Spleen (tissue), 11 donors: ENCODE measurements around the gene PRDM16. TPM values are rescaled to one million over a fixed set of nuclear protein-coding genes. Genes with fewer than 3 reads are reported as not detected.

ENCODE experiments used
- DNase-seq: peaks from one replicate; pipeline ENCODE4 v3.0.0-alpha.2; 2020
- H3K27ac ChIP-seq, 8 donors: fragments of 200-600 bp; sonication (generic) in 7 of 8; 1 replicate in 4 of 8; 2 replicates in 4 of 8; pipeline versions ENCODE4 v1.5.0 to v1.8.0; 2016 to 2021; ENCODE audit warnings: inconsistent platforms in 4 of 8, mild to moderate bottlenecking in 4 of 8, moderate library complexity in 1 of 8
- H3K27me3 ChIP-seq, 7 donors: fragments of 200-600 bp; sonication (generic) in 6 of 7; replicated peaks in 1 of 7; 1 replicate in 4 of 7; 2 replicates in 3 of 7; pipeline versions ENCODE4 v1.5.0 to v1.8.0; 2016 to 2021; ENCODE audit warnings: inconsistent platforms in 3 of 7, mild to moderate bottlenecking in 1 of 7
- H3K36me3 ChIP-seq, 6 donors: fragments of 200-600 bp; sonication (generic) in 5 of 6; 1 replicate in 4 of 6; 2 replicates in 2 of 6; pipeline versions ENCODE4 v1.5.0 to v1.8.0; 2016 to 2021; ENCODE audit warnings: inconsistent platforms in 2 of 6
- H3K4me1 ChIP-seq, 6 donors: fragments of 200-600 bp; sonication (generic) in 5 of 6; 1 replicate in 3 of 6; 2 replicates in 3 of 6; pipeline versions ENCODE4 v1.5.0 to v1.8.0; 2016 to 2021; ENCODE audit warnings: inconsistent platforms in 3 of 6
- H3K4me3 ChIP-seq, 8 donors: fragments of 200-600 bp; sonication (generic) in 7 of 8; 1 replicate in 4 of 8; 2 replicates in 4 of 8; pipeline versions ENCODE4 v1.5.0 to v1.8.0; 2016 to 2021; ENCODE audit warnings: inconsistent platforms in 4 of 8, mild to moderate bottlenecking in 4 of 8, moderate library complexity in 2 of 8
- H3K9me3 ChIP-seq, 8 donors: fragments of 200-600 bp; sonication (generic) in 7 of 8; 1 replicate in 4 of 8; 2 replicates in 4 of 8; pipeline versions ENCODE4 v1.5.0 to v1.8.0; 2016 to 2021; ENCODE audit warnings: inconsistent platforms in 4 of 8
- CTCF ChIP-seq, 11 experiments: fragments of 200-600 bp in 7 of 11; fragments of 450-650 bp in 4 of 11; sonication (generic) in 4 of 11; IDR thresholded peaks in 8 of 11; conservative IDR thresholded peaks in 3 of 11; 1 replicate in 7 of 11; 2 replicates in 4 of 11; pipeline versions ENCODE4 v1.4.0 to v1.8.0; 2016 to 2021; ENCODE audit warnings: antibody characterized with exemption in 11 of 11, inconsistent platforms in 4 of 11, mild to moderate bottlenecking in 1 of 11
- POLR2A ChIP-seq, 3 donors: fragments of 450-650 bp; IDR thresholded peaks; one replicate each; pipeline ENCODE4 v1.5.1; 2017; ENCODE audit warnings: antibody characterized with exemption in 3 of 3, mild to moderate bottlenecking in 1 of 3
- POLR2AphosphoS5 ChIP-seq, 3 donors: sonication (generic); formaldehyde crosslinking; IDR thresholded peaks; one replicate each; pipeline ENCODE4 v1.5.1; 2017; ENCODE audit warnings: antibody characterized with exemption in 3 of 3
- WGBS, 5 donors: extraction: QIAGEN DNeasy Blood & Tissue Kit in 3 of 5; methylation state at CpG; one replicate each; pipeline versions ENCODE4 v1.1.5 to v1.1.7; 2013 to 2018; 5-methylcytosine and 5-hydroxymethylcytosine counted together
- intact Hi-C: fragments of 100-400 bp; cut with DNase I; formaldehyde crosslinking; loops from one replicate; pipeline ENCODE4 v1.15.0; 2023; ENCODE audit warnings: low total_unique reads
- polyA plus RNA-seq, 3 donors: library from polyadenylated mRNA; stranded (reverse); fragments of 200-250 nt; gene quantifications; one replicate each; pipeline ENCODE4 v1.2.1, GENCODE V29; 2013
- total RNA-seq, 7 donors: library from RNA; depleted of rRNA in 3 of 7; stranded (reverse); fragments of >200 nt in 3 of 7; fragmentation: NEBNext Ultra II Directional in 4 of 7; extraction: Animal tissue kit (Norgen Biotek cat#: 25700) in 4 of 7; gene quantifications; one replicate each; pipeline versions ENCODE4 v1.1.0 to v1.2.1, GENCODE V29; 2016 to 2021
- donor health status: healthy with polysubstance abuse.
- donor health status: DM: no; HTN: no; CAD: no; lungs with moderate emphysema.
- donor health status: DM: no; HTN: no; CAD: no.
- donor health status: Bipolar disorder and iron deficiency.
- donor health status: healthy.
- donor health status: DM: no; HTN: no; CAD: no.
- donor health status: DM: yes; HTN: yes; CAD: no.

PRDM16 gene
- total and polyA plus RNA-seq, 10 donors: 0.43 to 3.2 (median 1.4) TPM

GRCh38 chr1:3463891-3464648, 395.1 kb downstream of the PRDM16 start:
- H3K36me3 ChIP-seq: no peaks in the 10 kb centered on the region
- intact Hi-C loops: no loop called here
- WGBS, 5 donors: 87 to 93% (median 88%) methylated on average over 6 to 21 of the region's 21 CpGs
- no peak overlapping the region for H3K4me3 ChIP-seq
- peaks cover 0 to 21% (median 0%) of the 10 kb centered on the region in 7 donors for H3K27me3 ChIP-seq
- no peaks in the 10 kb centered on the region for H3K9me3 ChIP-seq
- peaks cover 0 to 12% (median 4%) of the 10 kb centered on the region in 6 donors for H3K4me1 ChIP-seq
- peak; percentile 66 for DNase-seq
- H3K27ac ChIP-seq: no peak overlapping the region
- TF ChIP-seq POLR2A (IDR thresholded peaks at IDR 0.05): no peak
- no peak for TF ChIP-seq POLR2AphosphoS5 (IDR thresholded peaks at IDR 0.05)
- no peak for TF ChIP-seq CTCF (IDR thresholded peaks at IDR 0.05 in 8 of 11, conservative IDR thresholded peaks at IDR 0.05 in 3 of 11)

GRCh38 chr1:3464649-3465025, 395.6 kb downstream of the PRDM16 start:
- H3K4me3 ChIP-seq: no peak overlapping the region
- peaks cover 0 to 21% (median 0%) of the 10 kb centered on the region in 7 donors for H3K27me3 ChIP-seq
- 86 to 94% (median 88%) methylated on average over 9 to 11 of the region's 11 CpGs; no CpG with 5 or more reads in 1 of the 5 donors for WGBS, 5 donors
- H3K27ac ChIP-seq: no peak overlapping the region
- peaks cover 0 to 12% (median 3%) of the 10 kb centered on the region in 6 donors for H3K4me1 ChIP-seq
- TF ChIP-seq POLR2A (IDR thresholded peaks at IDR 0.05): no peak
- no peak for TF ChIP-seq CTCF (IDR thresholded peaks at IDR 0.05 in 8 of 11, conservative IDR thresholded peaks at IDR 0.05 in 3 of 11)
- no peak for TF ChIP-seq POLR2AphosphoS5 (IDR thresholded peaks at IDR 0.05)
- DNase-seq: peak; percentile 41
- no peaks in the 10 kb centered on the region for H3K36me3 ChIP-seq
- intact Hi-C loops: no loop called here
- no peaks in the 10 kb centered on the region for H3K9me3 ChIP-seq

GRCh38 chr1:3465091-3465934, 396.3 kb downstream of the PRDM16 start:
- intact Hi-C loops: no loop called here
- DNase-seq: peak; percentile 47
- peaks cover 0 to 21% (median 0%) of the 10 kb centered on the region in 7 donors for H3K27me3 ChIP-seq
- H3K27ac ChIP-seq: no peak overlapping the region
- H3K4me3 ChIP-seq: no peak overlapping the region
- H3K36me3 ChIP-seq: no peaks in the 10 kb centered on the region
- TF ChIP-seq CTCF (IDR thresholded peaks at IDR 0.05 in 8 of 11, conservative IDR thresholded peaks at IDR 0.05 in 3 of 11): no peak
- TF ChIP-seq POLR2A (IDR thresholded peaks at IDR 0.05): no peak
- no peak for TF ChIP-seq POLR2AphosphoS5 (IDR thresholded peaks at IDR 0.05)
- no peaks in the 10 kb centered on the region for H3K9me3 ChIP-seq
- peaks cover 0 to 8% (median 0%) of the 10 kb centered on the region in 6 donors for H3K4me1 ChIP-seq
- 76 to 83% (median 77%) methylated on average over 26 to 28 of the region's 28 CpGs for WGBS, 5 donors

GRCh38 chr1:3465935-3466321, 396.9 kb downstream of the PRDM16 start:
- TF ChIP-seq POLR2A (IDR thresholded peaks at IDR 0.05) (no peak), CTCF (IDR thresholded peaks at IDR 0.05 in 8 of 11, conservative IDR thresholded peaks at IDR 0.05 in 3 of 11) (no peak), POLR2AphosphoS5 (IDR thresholded peaks at IDR 0.05) (no peak)
- Histone ChIP-seq H3K9me3 (no peaks in the 10 kb centered on the region), H3K36me3 (no peaks in the 10 kb centered on the region), H3K4me1 (peaks cover 0 to 5% (median 1%) of the 10 kb centered on the region in 6 donors), H3K27me3 (peaks cover 0 to 21% (median 0%) of the 10 kb centered on the region in 7 donors), H3K4me3 (no peak overlapping the region), H3K27ac (no peak overlapping the region)
- DNase-seq: peak; percentile 41
- intact Hi-C loops: no loop called here
- WGBS, 5 donors: 45 to 69% (median 60%) methylated on average over 14 to 17 of the region's 17 CpGs
